ENCODE results near the gene CEP68.

DNA sequence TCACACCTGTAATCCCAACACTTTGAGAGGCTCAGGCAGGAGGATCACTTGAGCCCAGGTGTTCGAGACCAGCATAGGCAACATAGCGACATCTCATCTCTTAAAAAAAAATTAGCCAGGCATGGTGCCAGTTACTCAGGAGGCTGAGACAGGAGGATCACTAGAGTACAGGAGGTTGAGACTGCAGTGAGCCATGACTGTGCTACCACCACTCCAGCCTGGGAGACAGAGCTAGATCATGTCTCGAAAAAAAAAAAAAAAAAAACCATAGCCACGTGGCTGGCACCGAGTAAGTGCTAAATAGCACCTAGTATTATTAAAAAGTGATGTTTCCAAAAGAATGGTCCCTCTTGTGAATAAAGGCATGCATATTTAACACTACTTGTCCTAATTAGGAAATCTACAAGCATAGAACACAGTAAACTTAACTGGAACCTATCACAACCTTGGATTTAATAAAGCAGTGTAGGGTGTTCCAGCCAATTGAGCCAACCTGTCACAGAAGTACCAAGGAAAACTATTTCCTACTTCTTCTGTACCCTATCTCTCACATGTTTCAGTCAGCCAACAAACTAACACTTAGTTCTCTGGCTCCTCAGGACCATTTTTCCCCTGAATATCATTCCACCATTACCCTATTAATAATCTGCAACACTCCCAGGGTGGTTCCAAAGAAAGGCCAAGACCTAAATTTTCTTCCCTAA, 64.9 kb downstream of the CEP68 start:
- TF ChIP-seq POLR2AphosphoS5 (IDR thresholded peaks at IDR 0.05; ENCODE audit: low read depth, low read length) (no peak), TAF1 (IDR thresholded peaks at IDR 0.05; ENCODE audit: borderline replicate concordance, low read depth, low read length) (no peak)
